ENCODE results near the gene PVALB.

- TF ChIP-seq CTCF (IDR thresholded peaks at IDR 0.05; ENCODE audit: borderline replicate concordance, extremely low read depth, low read length, poor library complexity, severe bottlenecking) = no peak
- TF ChIP-seq EZH2 (IDR thresholded peaks at IDR 0.05; ENCODE audit: borderline replicate concordance, low read depth, low read length, severe bottlenecking) = no peak
These were observed 33.2 kb upstream of the PVALB start for GRCh38 chr22:36850056-36850455.
